RWPE2 (cell line): ENCODE results near the gene ZC2HC1B.

Source experiments
- ATAC-seq: fragments of 200-7000 bp; cut with Tn5 transposase; 3 replicates; pipeline ENCODE4 v1.9.1; 2021; ENCODE audit warnings: low read depth
- DNase-seq: peaks from one replicate; pipeline ENCODE4 v3.0.0-alpha.2; 2020; ENCODE audit warnings: low spot score
- H3K27ac ChIP-seq: fragments of 450-650 bp; 2 replicates; pipeline ENCODE4 v1.5.1; 2017; ENCODE audit warnings: mild to moderate bottlenecking; ENCODE audit not compliant: poor library complexity, severe bottlenecking
- H3K27me3 ChIP-seq: fragments of 250-450 bp; sonication (Bioruptor Pico); 2 replicates; pipeline ENCODE4 v1.5.1; 2021; ENCODE audit warnings: mild to moderate bottlenecking, moderate library complexity; ENCODE audit not compliant: insufficient read depth, poor library complexity, severe bottlenecking
- H3K36me3 ChIP-seq: fragments of 250-450 bp; sonication (Bioruptor Pico); 2 replicates; pipeline ENCODE4 v1.5.1; 2020; ENCODE audit warnings: low read depth, mild to moderate bottlenecking, moderate library complexity
- H3K4me1 ChIP-seq: fragments of 250-450 bp; sonication (Bioruptor Pico); 2 replicates; pipeline ENCODE4 v1.5.1; 2021; ENCODE audit warnings: mild to moderate bottlenecking, moderate library complexity; ENCODE audit not compliant: insufficient read depth, poor library complexity, severe bottlenecking
- H3K4me3 ChIP-seq: fragments of 250-450 bp; sonication (Bioruptor Pico); 2 replicates; pipeline ENCODE4 v1.5.1; 2021; ENCODE audit warnings: mild to moderate bottlenecking, moderate library complexity; ENCODE audit not compliant: severe bottlenecking
- H3K9me3 ChIP-seq: fragments of 250-450 bp; sonication (Bioruptor Pico); 2 replicates; pipeline ENCODE4 v1.5.1; 2021; ENCODE audit warnings: mild to moderate bottlenecking, moderate library complexity; ENCODE audit not compliant: severe bottlenecking
- TF ChIP-seq, protein P1 (sequence below): fragments of 450-650 bp; IDR thresholded peaks from one replicate; pipeline ENCODE4 v1.5.1; 2017; ENCODE audit warnings: mild to moderate bottlenecking, moderate library complexity; ENCODE audit not compliant: poor library complexity, severe bottlenecking

Gene ZC2HC1B

DNA sequence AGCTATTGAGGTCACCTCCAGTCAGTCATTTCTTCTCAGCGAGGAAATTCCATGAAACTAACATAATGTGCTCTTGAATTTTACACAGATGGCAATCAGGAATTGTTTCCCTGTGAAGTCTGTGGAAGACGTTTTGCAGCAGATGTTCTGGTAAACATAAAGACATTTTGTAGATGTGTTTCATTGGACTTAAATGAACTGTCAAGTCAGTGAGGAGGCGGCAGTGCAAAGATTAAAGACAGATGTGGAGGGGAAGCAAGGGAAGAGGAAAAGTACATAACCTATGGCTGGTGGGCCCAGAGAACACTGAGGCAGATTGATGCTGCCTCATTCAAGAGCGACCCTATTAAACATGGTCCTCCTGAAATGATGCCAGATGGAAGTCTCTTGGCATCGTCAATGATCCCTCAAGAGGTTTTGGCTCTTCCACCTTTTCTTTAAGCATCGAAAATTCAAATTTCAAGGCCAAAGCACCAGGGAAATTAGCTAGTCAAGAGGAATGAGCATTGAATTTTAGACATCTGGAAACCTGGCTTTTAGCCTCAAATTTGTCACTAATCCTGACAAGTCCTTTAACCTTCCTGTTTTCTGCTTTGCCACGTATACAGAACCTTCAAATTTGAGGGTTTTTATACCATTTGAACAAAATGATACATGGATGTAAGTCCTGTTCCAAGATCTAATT lies 20.1 kb downstream of the ZC2HC1B start:
- Histone ChIP-seq H3K4me1 (no peaks in the 10 kb centered on the region), H3K36me3 (no peaks in the 10 kb centered on the region), H3K4me3 (no peak overlapping the region), H3K9me3 (no peaks in the 10 kb centered on the region), H3K27me3 (no peaks in the 10 kb centered on the region), H3K27ac (no peak overlapping the region)
- TF ChIP-seq, protein P1, sequence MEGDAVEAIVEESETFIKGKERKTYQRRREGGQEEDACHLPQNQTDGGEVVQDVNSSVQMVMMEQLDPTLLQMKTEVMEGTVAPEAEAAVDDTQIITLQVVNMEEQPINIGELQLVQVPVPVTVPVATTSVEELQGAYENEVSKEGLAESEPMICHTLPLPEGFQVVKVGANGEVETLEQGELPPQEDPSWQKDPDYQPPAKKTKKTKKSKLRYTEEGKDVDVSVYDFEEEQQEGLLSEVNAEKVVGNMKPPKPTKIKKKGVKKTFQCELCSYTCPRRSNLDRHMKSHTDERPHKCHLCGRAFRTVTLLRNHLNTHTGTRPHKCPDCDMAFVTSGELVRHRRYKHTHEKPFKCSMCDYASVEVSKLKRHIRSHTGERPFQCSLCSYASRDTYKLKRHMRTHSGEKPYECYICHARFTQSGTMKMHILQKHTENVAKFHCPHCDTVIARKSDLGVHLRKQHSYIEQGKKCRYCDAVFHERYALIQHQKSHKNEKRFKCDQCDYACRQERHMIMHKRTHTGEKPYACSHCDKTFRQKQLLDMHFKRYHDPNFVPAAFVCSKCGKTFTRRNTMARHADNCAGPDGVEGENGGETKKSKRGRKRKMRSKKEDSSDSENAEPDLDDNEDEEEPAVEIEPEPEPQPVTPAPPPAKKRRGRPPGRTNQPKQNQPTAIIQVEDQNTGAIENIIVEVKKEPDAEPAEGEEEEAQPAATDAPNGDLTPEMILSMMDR: no peak
- no peak for DNase-seq
- ATAC-seq: no peak

DNA sequence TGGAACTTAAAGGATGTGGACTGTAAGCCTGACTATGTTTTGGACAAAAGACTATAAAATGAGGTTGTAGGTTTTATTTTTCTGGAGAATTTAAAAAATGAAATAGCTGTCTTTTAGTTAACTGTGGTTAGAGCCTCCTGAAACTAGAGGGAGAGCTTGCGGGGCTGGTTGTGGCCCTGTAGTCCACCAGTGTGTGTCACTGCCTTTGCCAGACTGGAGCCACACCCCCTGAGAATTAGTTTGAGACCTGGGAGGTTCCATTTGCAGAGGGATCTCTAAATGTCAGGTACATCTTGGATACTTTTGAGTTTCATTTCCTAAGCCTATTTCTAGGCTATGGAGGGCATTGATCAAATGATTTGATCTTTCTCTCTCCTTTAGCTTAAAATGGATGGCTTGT lies 20.8 kb downstream of the ZC2HC1B start:
- no peaks in the 10 kb centered on the region for H3K27me3 ChIP-seq
- no peaks in the 10 kb centered on the region for H3K36me3 ChIP-seq
- DNase-seq (no peak), ATAC-seq (no peak)
- H3K4me1 ChIP-seq: no peaks in the 10 kb centered on the region
- no peaks in the 10 kb centered on the region for H3K9me3 ChIP-seq
- H3K4me3 ChIP-seq: no peak overlapping the region
- TF ChIP-seq, protein P1: no peak
- no peak overlapping the region for H3K27ac ChIP-seq

DNA sequence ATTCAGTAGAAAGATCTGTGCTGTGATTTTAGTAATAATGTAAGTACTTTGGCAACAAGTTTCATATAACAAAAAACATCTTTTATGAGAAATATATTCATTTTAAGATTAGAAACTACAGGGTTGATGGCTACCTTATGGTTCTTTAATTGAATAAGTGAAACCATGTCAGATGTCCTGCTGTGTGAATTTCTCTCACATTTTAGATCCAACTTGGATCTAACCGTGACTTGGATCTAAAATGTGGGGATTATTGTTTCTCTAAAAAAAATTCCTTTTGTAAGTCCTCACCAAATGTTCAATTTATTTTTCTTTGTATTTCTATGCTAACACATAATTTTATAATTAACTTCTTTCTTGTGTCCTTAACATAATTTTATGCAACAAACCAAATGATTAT lies 30.4 kb downstream of the ZC2HC1B start:
- Histone ChIP-seq H3K36me3 (no peaks in the 10 kb centered on the region), H3K27me3 (no peaks in the 10 kb centered on the region), H3K4me3 (no peak overlapping the region), H3K9me3 (no peaks in the 10 kb centered on the region), H3K27ac (no peak overlapping the region), H3K4me1 (no peaks in the 10 kb centered on the region)
- ATAC-seq: no peak
- no peak for DNase-seq
- TF ChIP-seq, protein P1: no peak

DNA sequence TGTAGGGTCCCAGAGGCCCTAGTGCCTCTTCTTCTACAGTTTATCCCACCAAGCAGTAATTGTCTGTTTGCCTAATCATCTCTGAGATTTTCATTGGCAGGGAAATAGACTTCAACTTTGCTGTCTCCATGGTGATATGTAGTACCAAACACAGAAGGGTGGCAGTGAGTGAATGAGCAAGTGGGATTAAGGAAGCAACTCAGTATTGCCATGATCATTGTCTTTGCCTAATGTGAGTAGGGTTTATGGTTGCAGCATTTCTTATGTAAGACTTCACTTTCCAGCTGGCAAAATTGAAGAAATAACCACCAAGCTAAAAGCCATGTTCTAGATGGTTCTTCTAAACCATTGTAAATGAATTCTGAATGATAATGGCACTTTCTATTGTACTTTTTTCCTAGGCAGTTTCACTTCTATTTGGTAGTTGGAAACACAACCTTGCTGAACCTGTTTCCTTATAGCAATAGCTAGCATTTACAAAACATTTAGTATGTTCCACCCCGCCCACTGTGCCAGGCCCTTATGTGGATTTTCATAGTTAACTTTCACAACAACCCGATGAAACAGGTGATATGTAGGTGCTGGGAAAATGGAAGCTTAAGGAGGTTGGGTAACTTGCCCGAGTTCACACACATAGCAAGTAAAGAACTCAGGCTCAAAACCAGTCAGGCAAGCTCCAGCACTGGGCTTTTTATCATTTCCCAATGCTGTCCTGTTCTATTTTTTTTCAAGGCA lies 32.0 kb downstream of the ZC2HC1B start:
- Histone ChIP-seq H3K4me1 (no peaks in the 10 kb centered on the region), H3K4me3 (no peak overlapping the region), H3K9me3 (no peaks in the 10 kb centered on the region), H3K27ac (no peak overlapping the region), H3K36me3 (no peaks in the 10 kb centered on the region), H3K27me3 (no peaks in the 10 kb centered on the region)
- DNase-seq (no peak), ATAC-seq (no peak)
- TF ChIP-seq, protein P1: no peak

DNA sequence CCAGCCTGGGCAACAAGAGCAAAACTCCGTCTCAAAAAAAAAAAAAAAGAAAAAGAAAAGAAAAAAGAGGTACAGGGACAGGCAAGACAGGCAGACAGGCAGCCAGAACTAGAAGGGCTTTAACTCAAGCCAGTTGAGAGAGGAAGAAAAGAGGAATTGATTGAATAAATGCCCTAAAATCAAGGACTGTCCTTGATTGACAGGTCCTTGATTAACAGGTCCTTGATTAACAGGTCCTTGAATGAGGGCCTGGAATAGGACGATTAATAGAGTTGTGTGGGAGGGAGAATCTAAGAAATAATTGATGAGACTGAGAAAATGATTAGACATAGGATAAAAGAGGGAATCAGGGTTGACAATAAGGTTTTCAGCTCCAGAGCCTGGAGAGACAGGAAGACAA lies 36.1 kb downstream of the ZC2HC1B start:
- Histone ChIP-seq H3K4me1 (no peaks in the 10 kb centered on the region), H3K27me3 (no peaks in the 10 kb centered on the region)
- TF ChIP-seq, protein P1: no peak

More for the DNA sequence above, 36.1 kb downstream of the ZC2HC1B start:
- no peak for ATAC-seq
- H3K27ac ChIP-seq: no peak overlapping the region
- H3K36me3 ChIP-seq: no peaks in the 10 kb centered on the region
- DNase-seq: no peak
- H3K9me3 ChIP-seq: no peaks in the 10 kb centered on the region
- H3K4me3 ChIP-seq: no peak overlapping the region
